ENCODE results near the gene EIF4EBP3. TPM values are rescaled to one million over a fixed set of nuclear protein-coding genes. Genes with fewer than 3 reads are reported as not detected.
A peak's percentile ranks its signal among the peaks of the same experiment; 100 is the strongest.

The EIF4EBP3 gene
- total and polyA plus RNA-seq, 9 of the 15 experiments (the other 6 are each of a cell fraction or from before 2014, with no cell fraction given) = 1.3 to 7.5 (median 3.8) TPM

DNA sequence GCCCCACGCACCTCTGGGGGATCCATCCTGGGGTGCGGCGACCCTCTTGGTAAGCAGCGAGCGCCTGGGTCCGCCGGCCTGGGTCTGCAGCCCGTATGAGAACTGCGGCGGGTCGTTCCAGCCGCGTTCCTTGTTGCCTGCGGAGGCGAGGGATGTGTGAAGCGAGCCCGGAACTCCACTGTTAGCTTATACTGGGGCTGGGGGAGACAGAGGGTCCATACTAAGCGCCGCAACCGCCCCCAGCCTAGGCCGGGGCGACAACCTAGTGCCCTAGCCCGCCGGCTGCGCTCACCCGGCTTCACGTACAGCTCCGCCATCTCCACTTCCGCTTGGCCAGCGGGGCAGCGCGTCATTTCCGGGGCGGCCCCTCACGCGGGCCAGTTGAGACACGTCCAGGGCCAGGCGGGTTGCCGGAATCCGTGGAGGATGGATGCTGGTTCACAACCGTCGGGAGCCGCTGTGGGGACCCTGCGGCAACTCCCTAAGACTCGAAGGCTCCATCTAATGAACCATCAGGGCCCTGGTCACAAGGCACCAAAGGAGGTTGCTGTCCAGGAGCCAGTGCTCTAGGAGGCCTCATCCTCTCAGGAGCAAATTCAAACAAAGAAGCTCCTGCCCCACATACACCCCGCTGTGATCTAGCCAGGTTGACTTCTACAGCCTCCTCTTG, 9.8 kb downstream of the EIF4EBP3 start, which contains the start of gene SRA1 (continued):
- TF ChIP-seq, protein P1, sequence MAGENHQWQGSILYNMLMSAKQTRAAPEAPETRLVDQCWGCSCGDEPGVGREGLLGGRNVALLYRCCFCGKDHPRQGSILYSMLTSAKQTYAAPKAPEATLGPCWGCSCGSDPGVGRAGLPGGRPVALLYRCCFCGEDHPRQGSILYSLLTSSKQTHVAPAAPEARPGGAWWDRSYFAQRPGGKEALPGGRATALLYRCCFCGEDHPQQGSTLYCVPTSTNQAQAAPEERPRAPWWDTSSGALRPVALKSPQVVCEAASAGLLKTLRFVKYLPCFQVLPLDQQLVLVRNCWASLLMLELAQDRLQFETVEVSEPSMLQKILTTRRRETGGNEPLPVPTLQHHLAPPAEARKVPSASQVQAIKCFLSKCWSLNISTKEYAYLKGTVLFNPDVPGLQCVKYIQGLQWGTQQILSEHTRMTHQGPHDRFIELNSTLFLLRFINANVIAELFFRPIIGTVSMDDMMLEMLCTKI (IDR thresholded peaks at IDR 0.05; ENCODE audit: partially characterized antibody) = no peak
- TF ChIP-seq CXXC5 (CRISPR knock-in tag; IDR thresholded peaks at IDR 0.05) = peak; percentile 91
- no peak for TF ChIP-seq NR2C2 (CRISPR knock-in tag; IDR thresholded peaks at IDR 0.05)
- peak; percentile 75 for TF ChIP-seq NR2C2 (tag; IDR thresholded peaks at IDR 0.05)
- TF ChIP-seq DNMT1 (IDR thresholded peaks at IDR 0.05) = no peak
- TF ChIP-seq ZNF124 (CRISPR knock-in tag; IDR thresholded peaks at IDR 0.05) = no peak
- TF ChIP-seq, protein P2, sequence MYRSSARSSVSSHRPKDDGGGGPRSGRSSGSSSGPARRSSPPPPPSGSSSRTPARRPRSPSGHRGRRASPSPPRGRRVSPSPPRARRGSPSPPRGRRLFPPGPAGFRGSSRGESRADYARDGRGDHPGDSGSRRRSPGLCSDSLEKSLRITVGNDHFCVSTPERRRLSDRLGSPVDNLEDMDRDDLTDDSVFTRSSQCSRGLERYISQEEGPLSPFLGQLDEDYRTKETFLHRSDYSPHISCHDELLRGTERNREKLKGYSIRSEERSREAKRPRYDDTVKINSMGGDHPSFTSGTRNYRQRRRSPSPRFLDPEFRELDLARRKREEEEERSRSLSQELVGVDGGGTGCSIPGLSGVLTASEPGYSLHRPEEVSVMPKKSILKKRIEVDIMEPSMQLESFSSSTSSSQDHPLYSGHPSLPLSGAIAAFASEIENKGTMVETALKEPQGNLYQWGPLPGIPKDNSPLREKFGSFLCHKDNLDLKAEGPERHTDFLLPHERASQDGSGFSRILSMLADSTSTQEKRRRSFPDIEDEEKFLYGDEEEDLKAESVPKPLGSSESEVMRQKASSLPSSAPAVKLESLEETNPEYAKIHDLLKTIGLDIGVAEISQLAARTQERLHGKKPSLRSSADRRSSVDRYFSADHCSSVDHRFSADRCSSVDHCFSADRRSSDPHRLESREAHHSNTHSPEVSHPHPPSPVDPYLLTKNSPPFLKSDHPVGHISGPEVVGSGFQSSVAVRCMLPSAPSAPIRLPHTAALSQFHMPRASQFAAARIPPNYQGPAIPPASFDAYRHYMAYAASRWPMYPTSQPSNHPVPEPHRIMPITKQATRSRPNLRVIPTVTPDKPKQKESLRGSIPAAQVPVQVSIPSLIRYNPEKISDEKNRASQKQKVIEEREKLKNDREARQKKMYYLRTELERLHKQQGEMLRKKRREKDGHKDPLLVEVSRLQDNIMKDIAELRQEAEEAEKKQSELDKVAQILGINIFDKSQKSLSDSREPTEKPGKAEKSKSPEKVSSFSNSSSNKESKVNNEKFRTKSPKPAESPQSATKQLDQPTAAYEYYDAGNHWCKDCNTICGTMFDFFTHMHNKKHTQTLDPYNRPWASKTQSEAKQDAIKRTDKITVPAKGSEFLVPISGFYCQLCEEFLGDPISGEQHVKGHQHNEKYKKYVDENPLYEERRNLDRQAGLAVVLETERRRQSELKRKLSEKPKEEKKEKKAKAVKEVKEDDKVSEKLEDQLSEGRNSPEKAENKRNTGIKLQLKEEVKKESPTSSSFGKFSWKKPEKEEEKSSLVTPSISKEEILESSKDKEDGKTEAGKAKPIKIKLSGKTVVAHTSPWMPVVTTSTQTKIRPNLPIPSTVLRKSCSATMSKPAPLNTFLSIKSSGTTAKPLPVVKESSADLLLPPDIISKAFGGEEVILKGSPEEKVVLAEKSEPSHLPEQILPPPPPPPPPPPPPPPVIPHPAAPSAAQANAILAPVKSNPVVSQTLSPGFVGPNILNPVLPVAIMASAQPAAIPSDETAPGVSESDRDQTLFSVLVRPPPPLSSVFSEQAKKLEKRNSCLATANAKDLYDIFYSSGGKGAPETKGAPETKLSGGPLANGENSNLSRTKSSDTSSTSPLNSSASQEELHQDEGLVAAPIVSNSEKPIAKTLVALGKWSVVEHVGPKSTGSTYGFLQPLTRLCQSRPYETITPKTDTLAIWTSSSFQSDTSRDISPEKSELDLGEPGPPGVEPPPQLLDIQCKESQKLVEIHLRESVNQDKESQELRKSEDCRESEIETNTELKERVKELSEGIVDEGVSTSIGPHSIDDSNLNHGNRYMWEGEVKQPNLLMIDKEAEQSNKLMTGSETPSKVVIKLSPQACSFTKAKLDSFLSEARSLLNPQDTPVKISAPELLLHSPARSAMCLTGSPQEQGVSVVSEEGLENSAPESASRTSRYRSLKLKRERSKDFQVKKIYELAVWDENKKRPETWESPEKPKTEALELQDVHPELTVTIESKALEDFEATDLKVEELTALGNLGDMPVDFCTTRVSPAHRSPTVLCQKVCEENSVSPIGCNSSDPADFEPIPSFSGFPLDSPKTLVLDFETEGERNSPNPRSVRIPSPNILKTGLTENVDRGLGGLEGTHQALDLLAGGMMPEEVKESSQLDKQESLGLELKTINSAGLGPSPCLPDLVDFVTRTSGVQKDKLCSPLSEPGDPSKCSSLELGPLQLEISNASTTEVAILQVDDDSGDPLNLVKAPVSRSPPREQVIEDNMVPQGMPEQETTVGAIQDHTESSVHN (IDR thresholded peaks at IDR 0.05; ENCODE audit: borderline replicate concordance in 1 of 2, low read depth in 1 of 2) = no peak
- peak; percentile 93 for TF ChIP-seq ETV5 (CRISPR knock-in tag; IDR thresholded peaks at IDR 0.05; ENCODE audit: low read depth)
- no peak for TF ChIP-seq BMI1 (IDR thresholded peaks at IDR 0.05; ENCODE audit: low read length)
- no peak for TF ChIP-seq PRDM10 (IDR thresholded peaks at IDR 0.05; ENCODE audit: partially characterized antibody)
- TF ChIP-seq SREBF2 (CRISPR knock-in tag; IDR thresholded peaks at IDR 0.05) = no peak
- no peak for TF ChIP-seq ZNF717 (CRISPR knock-in tag; IDR thresholded peaks at IDR 0.05)
